Liver (tissue), 9 donors: ENCODE measurements around the gene CYP2C8. TPM values are rescaled to one million over a fixed set of nuclear protein-coding genes. Genes with fewer than 3 reads are reported as not detected.
A peak's percentile ranks its signal among the peaks of the same experiment; 100 is the strongest.
"Not testable (repeated sequence)": the region's sequence is repeated elsewhere in the genome, so short reads cannot be mapped to it uniquely, and the experiment has no call there.

ENCODE experiments used
- DNase-seq: peaks from one replicate; pipeline ENCODE4 v3.0.0-alpha.2; 2017; ENCODE audit warnings: low spot score
- H3K27ac ChIP-seq, 2 donors: one replicate each; pipeline ENCODE4 v1.7.0; 2013; ENCODE audit warnings: inconsistent platforms in 2 of 2, low read length in 2 of 2, control low read depth in 1 of 2, low read depth in 1 of 2, mild to moderate bottlenecking in 1 of 2
- H3K27me3 ChIP-seq, 4 donors: one replicate each; pipeline versions ENCODE4 v1.6.1 to v1.7.0; 2013; ENCODE audit warnings: low read length in 3 of 4, inconsistent platforms in 1 of 4, mild to moderate bottlenecking in 1 of 4, moderate library complexity in 1 of 4; ENCODE audit not compliant: control insufficient read depth in 4 of 4, insufficient read depth in 4 of 4
- H3K36me3 ChIP-seq, 4 donors: one replicate each; pipeline versions ENCODE4 v1.6.1 to v1.7.0; 2013; ENCODE audit warnings: low read length in 3 of 4, mild to moderate bottlenecking in 3 of 4, low read depth in 1 of 4, moderate library complexity in 1 of 4; ENCODE audit not compliant: control insufficient read depth in 4 of 4, insufficient read depth in 3 of 4
- H3K4me1 ChIP-seq, 4 donors: one replicate each; pipeline versions ENCODE4 v1.6.1 to v1.7.0; 2013; ENCODE audit warnings: low read length in 3 of 4, mild to moderate bottlenecking in 3 of 4, moderate library complexity in 1 of 4; ENCODE audit not compliant: control insufficient read depth in 4 of 4, insufficient read depth in 4 of 4
- H3K4me3 ChIP-seq, 3 donors: one replicate each; pipeline versions ENCODE4 v1.6.1 to v1.7.0; 2013; ENCODE audit warnings: low read length in 3 of 3, control low read depth in 1 of 3, low read depth in 1 of 3, mild to moderate bottlenecking in 1 of 3
- H3K9ac ChIP-seq, 2 donors: one replicate each; pipeline ENCODE4 v1.7.0; 2013; ENCODE audit warnings: low read length in 2 of 2, mild to moderate bottlenecking in 2 of 2, moderate library complexity in 2 of 2, control low read depth in 1 of 2, low read depth in 1 of 2
- H3K9me3 ChIP-seq, 4 donors: one replicate each; pipeline versions ENCODE4 v1.6.1 to v1.7.0; 2013; ENCODE audit warnings: low read length in 3 of 4; ENCODE audit not compliant: control insufficient read depth in 4 of 4
- EGR1 ChIP-seq, 2 donors: IDR thresholded peaks; 2 replicates each; pipeline ENCODE4 v1.6.1; 2016 to 2018; ENCODE audit warnings: antibody characterized with exemption in 2 of 2, low read depth in 2 of 2
- FOXA1 ChIP-seq: IDR thresholded peaks from 2 replicates; pipeline ENCODE4 v1.6.1; 2016; ENCODE audit warnings: antibody characterized with exemption
- FOXA2 ChIP-seq: IDR thresholded peaks from 2 replicates; pipeline ENCODE4 v1.6.1; 2016; ENCODE audit warnings: antibody characterized with exemption
- GABPA ChIP-seq, 2 donors: IDR thresholded peaks in 1 of 2; conservative IDR thresholded peaks in 1 of 2; 2 replicates each; pipeline ENCODE4 v1.6.1; 2016; ENCODE audit warnings: antibody characterized with exemption in 2 of 2, mild to moderate bottlenecking in 1 of 2, moderate library complexity in 1 of 2
- HNF4A ChIP-seq, 2 donors: conservative IDR thresholded peaks; 2 replicates each; pipeline ENCODE4 v1.6.1; 2016; ENCODE audit warnings: antibody characterized with exemption in 2 of 2, mild to moderate bottlenecking in 2 of 2
- HNF4G ChIP-seq: IDR thresholded peaks from 2 replicates; pipeline ENCODE4 v1.6.1; 2016; ENCODE audit warnings: antibody characterized with exemption
- JUND ChIP-seq, 2 donors: IDR thresholded peaks; 2 replicates each; pipeline ENCODE4 v1.6.1; 2016; ENCODE audit warnings: antibody characterized with exemption in 2 of 2
- NR2F2 ChIP-seq: IDR thresholded peaks from 2 replicates; pipeline ENCODE4 v1.6.1; 2016; ENCODE audit warnings: antibody characterized with exemption
- RAD21 ChIP-seq, 2 donors: IDR thresholded peaks; 2 replicates each; pipeline ENCODE4 v1.6.1; 2016; ENCODE audit warnings: antibody characterized with exemption in 2 of 2, mild to moderate bottlenecking in 2 of 2
- REST ChIP-seq: IDR thresholded peaks from 2 replicates; pipeline ENCODE4 v1.6.1; 2016; ENCODE audit warnings: antibody characterized with exemption, mild to moderate bottlenecking
- RXRA ChIP-seq, 2 donors: IDR thresholded peaks; 2 replicates each; pipeline ENCODE4 v1.6.1; 2017 to 2018; ENCODE audit warnings: antibody characterized with exemption in 2 of 2, mild to moderate bottlenecking in 1 of 2
- SP1 ChIP-seq: IDR thresholded peaks from 2 replicates; pipeline ENCODE4 v1.6.1; 2018; ENCODE audit warnings: antibody characterized with exemption, mild to moderate bottlenecking
- TAF1 ChIP-seq: conservative IDR thresholded peaks from 2 replicates; pipeline ENCODE4 v1.6.1; 2016; ENCODE audit warnings: antibody characterized with exemption, mild to moderate bottlenecking
- YY1 ChIP-seq: IDR thresholded peaks from 2 replicates; pipeline ENCODE4 v1.6.1; 2016; ENCODE audit warnings: antibody characterized with exemption, mild to moderate bottlenecking
- ZBTB33 ChIP-seq: IDR thresholded peaks from 2 replicates; pipeline ENCODE4 v1.6.1; 2016; ENCODE audit warnings: antibody characterized with exemption
- WGBS: extraction: QIAGEN DNeasy Blood & Tissue Kit; methylation state at CpG from one replicate; pipeline ENCODE4 v1.1.7; 2013; 5-methylcytosine and 5-hydroxymethylcytosine counted together
- polyA plus RNA-seq, 2 donors: library from polyadenylated mRNA; stranded (reverse) in 1 of 2; unstranded in 1 of 2; fragments of 200-250 nt in 1 of 2; fragments of >200 nt in 1 of 2; fragmentation: Nextera tagmentation in 1 of 2; extraction: Ambion mirVana in 1 of 2; gene quantifications; one replicate each; pipeline versions ENCODE4 v1.2.1 to v1.2.3, GENCODE V29; 2013 to 2015
- total RNA-seq, 2 donors: library from RNA; depleted of rRNA; stranded (reverse); fragments of >200 nt; gene quantifications; one replicate each; pipeline ENCODE4 v1.2.3, GENCODE V29; 2014
- TF ChIP-seq, protein P1 (sequence below): IDR thresholded peaks from 2 replicates; pipeline ENCODE4 v1.6.1; 2016; ENCODE audit warnings: antibody characterized with exemption
- TF ChIP-seq, protein P2 (sequence below): IDR thresholded peaks from 2 replicates; pipeline ENCODE4 v1.6.1; 2016; ENCODE audit warnings: antibody characterized with exemption
- TF ChIP-seq, protein P3 (sequence below): fragments of 150-350 bp; IDR thresholded peaks from 2 replicates; pipeline ENCODE4 v1.5.1; 2017; ENCODE audit warnings: improper control_type of control experiment, low read depth, low read length; ENCODE audit not compliant: missing input control
- donor health status: healthy.
- donor health status: healthy.
- donor health status: healthy.
- donor health status: healthy.
- donor health status: healthy.

The CYP2C8 gene
- total and polyA plus RNA-seq, 4 donors, result 0.33 to 1,126 (median 732) TPM

- peak overlapping the region; percentile 45 to 74 for H3K27ac ChIP-seq
- no peak for DNase-seq
Observed at GRCh38 chr10:95116869-95117269, 47.6 kb upstream of the CYP2C8 start.

GRCh38 chr10:95110823-95111222 is 41.5 kb upstream of the CYP2C8 start:
- not testable (repeated sequence) for H3K27ac ChIP-seq, DNase-seq, H3K4me3 ChIP-seq, H3K9ac ChIP-seq, H3K4me1 ChIP-seq, H3K27me3 ChIP-seq, H3K9me3 ChIP-seq, H3K36me3 ChIP-seq
- WGBS, result 88% methylated on average over 6 of the region's 6 CpGs

More at GRCh38 chr10:95116869-95117269, 47.6 kb upstream of the CYP2C8 start:
- Histone ChIP-seq H3K9ac (peak overlapping the region in 1 of 2 donors; percentile 49), H3K4me1 (peaks cover 2 to 34% (median 23%) of the 10 kb centered on the region in 4 donors), H3K36me3 (no peaks in the 10 kb centered on the region), H3K27me3 (no peaks in the 10 kb centered on the region), H3K9me3 (no peaks in the 10 kb centered on the region), H3K4me3 (peak overlapping the region in 1 of 3 donors; percentile 20)
- 31% methylated on average over 2 of the region's 2 CpGs for WGBS
- TF ChIP-seq ZBTB33, result peak; percentile 70
- TF ChIP-seq YY1, result peak; percentile 91
- TF ChIP-seq FOXA2, result peak; percentile 92
- TF ChIP-seq, protein P1, sequence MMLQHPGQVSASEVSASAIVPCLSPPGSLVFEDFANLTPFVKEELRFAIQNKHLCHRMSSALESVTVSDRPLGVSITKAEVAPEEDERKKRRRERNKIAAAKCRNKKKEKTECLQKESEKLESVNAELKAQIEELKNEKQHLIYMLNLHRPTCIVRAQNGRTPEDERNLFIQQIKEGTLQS, result peak; percentile 69
- TF ChIP-seq NR2F2, result peak; percentile 77
- TF ChIP-seq JUND (IDR thresholded peaks at IDR 0.05), result peak; percentile 78 to 90
- TF ChIP-seq GABPA (IDR thresholded peaks at IDR 0.05 in 1 of 2, conservative IDR thresholded peaks at IDR 0.05 in 1 of 2), result peak in 1 of 2 donors; percentile 43
- TF ChIP-seq, protein P2, sequence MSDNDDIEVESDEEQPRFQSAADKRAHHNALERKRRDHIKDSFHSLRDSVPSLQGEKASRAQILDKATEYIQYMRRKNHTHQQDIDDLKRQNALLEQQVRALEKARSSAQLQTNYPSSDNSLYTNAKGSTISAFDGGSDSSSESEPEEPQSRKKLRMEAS, result peak; percentile 59
- TF ChIP-seq REST, result peak; percentile 33
- peak; percentile 28 for TF ChIP-seq TAF1
- TF ChIP-seq HNF4G, result peak; percentile 84
- peak in 1 of 2 donors; percentile 25 for TF ChIP-seq EGR1 (IDR thresholded peaks at IDR 0.05; ENCODE audit: low read depth in 2 of 2)
- peak; percentile 97 for TF ChIP-seq SP1
- TF ChIP-seq, protein P3, sequence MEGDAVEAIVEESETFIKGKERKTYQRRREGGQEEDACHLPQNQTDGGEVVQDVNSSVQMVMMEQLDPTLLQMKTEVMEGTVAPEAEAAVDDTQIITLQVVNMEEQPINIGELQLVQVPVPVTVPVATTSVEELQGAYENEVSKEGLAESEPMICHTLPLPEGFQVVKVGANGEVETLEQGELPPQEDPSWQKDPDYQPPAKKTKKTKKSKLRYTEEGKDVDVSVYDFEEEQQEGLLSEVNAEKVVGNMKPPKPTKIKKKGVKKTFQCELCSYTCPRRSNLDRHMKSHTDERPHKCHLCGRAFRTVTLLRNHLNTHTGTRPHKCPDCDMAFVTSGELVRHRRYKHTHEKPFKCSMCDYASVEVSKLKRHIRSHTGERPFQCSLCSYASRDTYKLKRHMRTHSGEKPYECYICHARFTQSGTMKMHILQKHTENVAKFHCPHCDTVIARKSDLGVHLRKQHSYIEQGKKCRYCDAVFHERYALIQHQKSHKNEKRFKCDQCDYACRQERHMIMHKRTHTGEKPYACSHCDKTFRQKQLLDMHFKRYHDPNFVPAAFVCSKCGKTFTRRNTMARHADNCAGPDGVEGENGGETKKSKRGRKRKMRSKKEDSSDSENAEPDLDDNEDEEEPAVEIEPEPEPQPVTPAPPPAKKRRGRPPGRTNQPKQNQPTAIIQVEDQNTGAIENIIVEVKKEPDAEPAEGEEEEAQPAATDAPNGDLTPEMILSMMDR, result no peak
- TF ChIP-seq HNF4A (conservative IDR thresholded peaks at IDR 0.05), result peak; percentile 91 to 93
- TF ChIP-seq RXRA (IDR thresholded peaks at IDR 0.05), result peak; percentile 99
- TF ChIP-seq RAD21 (IDR thresholded peaks at IDR 0.05), result peak; percentile 42 to 63
- peak; percentile 78 for TF ChIP-seq FOXA1
